ENCODE results near the gene HCN3. TPM values are rescaled to one million over a fixed set of nuclear protein-coding genes. Genes with fewer than 3 reads are reported as not detected.

HCN3 gene
- total and polyA plus RNA-seq, 2 of the 13 experiments (the other 11 are each of a cell fraction or from before 2014, with no cell fraction given): 2.4 to 10.2 TPM

DNA sequence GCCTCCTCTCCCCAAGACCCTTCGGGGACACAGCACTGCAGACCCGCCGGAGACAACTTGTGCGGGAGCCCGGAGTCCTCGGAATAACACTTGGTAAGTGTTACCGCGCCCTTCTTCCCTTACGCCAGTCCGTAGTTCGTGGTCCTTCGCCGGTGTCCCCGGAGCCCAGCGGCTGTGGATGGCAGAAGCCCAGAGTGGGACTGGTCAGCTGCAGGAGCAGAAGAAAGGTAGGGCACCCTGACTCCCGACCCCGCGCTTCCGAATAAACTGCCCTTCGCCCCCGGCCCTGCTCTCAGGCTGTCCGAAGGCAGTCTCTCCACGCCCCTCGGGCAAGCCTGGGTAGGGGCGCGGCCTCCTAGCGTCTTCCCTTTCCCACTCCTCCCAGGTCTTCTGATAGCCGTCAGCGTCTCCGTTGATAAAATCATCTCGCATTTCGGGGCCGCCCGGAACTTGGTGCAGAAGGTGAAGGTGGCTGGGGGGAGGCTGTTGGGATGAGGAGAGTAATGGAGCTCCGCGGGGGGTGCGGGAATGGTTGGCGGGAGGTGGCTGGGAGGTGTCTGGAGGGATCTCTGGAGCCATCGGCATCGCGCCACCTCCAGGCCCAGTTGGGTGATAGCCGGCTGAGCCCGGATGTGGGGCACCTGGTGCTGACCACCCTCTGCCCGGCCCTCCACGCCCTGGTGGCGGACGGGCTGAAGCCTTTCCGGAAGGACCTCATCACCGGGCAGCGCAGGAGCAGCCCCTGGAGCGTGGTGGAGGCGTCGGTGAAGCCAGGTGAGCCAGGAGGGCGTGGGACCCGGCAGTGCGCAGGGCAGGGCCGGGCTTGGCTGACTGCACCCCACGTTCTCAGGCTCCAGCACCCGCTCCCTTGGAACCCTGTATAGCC, 47.7 kb downstream of the HCN3 start (continued):
- TF ChIP-seq, protein P1, sequence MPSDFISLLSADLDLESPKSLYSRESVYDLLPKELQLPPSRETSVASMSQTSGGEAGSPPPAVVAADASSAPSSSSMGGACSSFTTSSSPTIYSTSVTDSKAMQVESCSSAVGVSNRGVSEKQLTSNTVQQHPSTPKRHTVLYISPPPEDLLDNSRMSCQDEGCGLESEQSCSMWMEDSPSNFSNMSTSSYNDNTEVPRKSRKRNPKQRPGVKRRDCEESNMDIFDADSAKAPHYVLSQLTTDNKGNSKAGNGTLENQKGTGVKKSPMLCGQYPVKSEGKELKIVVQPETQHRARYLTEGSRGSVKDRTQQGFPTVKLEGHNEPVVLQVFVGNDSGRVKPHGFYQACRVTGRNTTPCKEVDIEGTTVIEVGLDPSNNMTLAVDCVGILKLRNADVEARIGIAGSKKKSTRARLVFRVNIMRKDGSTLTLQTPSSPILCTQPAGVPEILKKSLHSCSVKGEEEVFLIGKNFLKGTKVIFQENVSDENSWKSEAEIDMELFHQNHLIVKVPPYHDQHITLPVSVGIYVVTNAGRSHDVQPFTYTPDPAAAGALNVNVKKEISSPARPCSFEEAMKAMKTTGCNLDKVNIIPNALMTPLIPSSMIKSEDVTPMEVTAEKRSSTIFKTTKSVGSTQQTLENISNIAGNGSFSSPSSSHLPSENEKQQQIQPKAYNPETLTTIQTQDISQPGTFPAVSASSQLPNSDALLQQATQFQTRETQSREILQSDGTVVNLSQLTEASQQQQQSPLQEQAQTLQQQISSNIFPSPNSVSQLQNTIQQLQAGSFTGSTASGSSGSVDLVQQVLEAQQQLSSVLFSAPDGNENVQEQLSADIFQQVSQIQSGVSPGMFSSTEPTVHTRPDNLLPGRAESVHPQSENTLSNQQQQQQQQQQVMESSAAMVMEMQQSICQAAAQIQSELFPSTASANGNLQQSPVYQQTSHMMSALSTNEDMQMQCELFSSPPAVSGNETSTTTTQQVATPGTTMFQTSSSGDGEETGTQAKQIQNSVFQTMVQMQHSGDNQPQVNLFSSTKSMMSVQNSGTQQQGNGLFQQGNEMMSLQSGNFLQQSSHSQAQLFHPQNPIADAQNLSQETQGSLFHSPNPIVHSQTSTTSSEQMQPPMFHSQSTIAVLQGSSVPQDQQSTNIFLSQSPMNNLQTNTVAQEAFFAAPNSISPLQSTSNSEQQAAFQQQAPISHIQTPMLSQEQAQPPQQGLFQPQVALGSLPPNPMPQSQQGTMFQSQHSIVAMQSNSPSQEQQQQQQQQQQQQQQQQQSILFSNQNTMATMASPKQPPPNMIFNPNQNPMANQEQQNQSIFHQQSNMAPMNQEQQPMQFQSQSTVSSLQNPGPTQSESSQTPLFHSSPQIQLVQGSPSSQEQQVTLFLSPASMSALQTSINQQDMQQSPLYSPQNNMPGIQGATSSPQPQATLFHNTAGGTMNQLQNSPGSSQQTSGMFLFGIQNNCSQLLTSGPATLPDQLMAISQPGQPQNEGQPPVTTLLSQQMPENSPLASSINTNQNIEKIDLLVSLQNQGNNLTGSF (CRISPR knock-in tag; IDR thresholded peaks at IDR 0.05): no peak
- TF ChIP-seq TCF7L2 (IDR thresholded peaks at IDR 0.05; ENCODE audit: low read depth, low read length): no peak
- TF ChIP-seq SNAPC2 (CRISPR knock-in tag; IDR thresholded peaks at IDR 0.05): no peak
- TF ChIP-seq, protein P2, sequence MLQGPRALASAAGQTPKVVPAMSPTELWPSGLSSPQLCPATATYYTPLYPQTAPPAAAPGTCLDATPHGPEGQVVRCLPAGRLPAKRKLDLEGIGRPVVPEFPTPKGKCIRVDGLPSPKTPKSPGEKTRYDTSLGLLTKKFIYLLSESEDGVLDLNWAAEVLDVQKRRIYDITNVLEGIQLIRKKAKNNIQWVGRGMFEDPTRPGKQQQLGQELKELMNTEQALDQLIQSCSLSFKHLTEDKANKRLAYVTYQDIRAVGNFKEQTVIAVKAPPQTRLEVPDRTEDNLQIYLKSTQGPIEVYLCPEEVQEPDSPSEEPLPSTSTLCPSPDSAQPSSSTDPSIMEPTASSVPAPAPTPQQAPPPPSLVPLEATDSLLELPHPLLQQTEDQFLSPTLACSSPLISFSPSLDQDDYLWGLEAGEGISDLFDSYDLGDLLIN (CRISPR knock-in tag; IDR thresholded peaks at IDR 0.05; ENCODE audit: borderline replicate concordance): no peak
- TF ChIP-seq ZNF530 (CRISPR knock-in tag; IDR thresholded peaks at IDR 0.05; ENCODE audit: low read depth): no peak
- TF ChIP-seq SP1 (IDR thresholded peaks at IDR 0.05): no peak
- TF ChIP-seq SP1 (CRISPR knock-in tag; IDR thresholded peaks at IDR 0.05): no peak
- TF ChIP-seq, protein P3, sequence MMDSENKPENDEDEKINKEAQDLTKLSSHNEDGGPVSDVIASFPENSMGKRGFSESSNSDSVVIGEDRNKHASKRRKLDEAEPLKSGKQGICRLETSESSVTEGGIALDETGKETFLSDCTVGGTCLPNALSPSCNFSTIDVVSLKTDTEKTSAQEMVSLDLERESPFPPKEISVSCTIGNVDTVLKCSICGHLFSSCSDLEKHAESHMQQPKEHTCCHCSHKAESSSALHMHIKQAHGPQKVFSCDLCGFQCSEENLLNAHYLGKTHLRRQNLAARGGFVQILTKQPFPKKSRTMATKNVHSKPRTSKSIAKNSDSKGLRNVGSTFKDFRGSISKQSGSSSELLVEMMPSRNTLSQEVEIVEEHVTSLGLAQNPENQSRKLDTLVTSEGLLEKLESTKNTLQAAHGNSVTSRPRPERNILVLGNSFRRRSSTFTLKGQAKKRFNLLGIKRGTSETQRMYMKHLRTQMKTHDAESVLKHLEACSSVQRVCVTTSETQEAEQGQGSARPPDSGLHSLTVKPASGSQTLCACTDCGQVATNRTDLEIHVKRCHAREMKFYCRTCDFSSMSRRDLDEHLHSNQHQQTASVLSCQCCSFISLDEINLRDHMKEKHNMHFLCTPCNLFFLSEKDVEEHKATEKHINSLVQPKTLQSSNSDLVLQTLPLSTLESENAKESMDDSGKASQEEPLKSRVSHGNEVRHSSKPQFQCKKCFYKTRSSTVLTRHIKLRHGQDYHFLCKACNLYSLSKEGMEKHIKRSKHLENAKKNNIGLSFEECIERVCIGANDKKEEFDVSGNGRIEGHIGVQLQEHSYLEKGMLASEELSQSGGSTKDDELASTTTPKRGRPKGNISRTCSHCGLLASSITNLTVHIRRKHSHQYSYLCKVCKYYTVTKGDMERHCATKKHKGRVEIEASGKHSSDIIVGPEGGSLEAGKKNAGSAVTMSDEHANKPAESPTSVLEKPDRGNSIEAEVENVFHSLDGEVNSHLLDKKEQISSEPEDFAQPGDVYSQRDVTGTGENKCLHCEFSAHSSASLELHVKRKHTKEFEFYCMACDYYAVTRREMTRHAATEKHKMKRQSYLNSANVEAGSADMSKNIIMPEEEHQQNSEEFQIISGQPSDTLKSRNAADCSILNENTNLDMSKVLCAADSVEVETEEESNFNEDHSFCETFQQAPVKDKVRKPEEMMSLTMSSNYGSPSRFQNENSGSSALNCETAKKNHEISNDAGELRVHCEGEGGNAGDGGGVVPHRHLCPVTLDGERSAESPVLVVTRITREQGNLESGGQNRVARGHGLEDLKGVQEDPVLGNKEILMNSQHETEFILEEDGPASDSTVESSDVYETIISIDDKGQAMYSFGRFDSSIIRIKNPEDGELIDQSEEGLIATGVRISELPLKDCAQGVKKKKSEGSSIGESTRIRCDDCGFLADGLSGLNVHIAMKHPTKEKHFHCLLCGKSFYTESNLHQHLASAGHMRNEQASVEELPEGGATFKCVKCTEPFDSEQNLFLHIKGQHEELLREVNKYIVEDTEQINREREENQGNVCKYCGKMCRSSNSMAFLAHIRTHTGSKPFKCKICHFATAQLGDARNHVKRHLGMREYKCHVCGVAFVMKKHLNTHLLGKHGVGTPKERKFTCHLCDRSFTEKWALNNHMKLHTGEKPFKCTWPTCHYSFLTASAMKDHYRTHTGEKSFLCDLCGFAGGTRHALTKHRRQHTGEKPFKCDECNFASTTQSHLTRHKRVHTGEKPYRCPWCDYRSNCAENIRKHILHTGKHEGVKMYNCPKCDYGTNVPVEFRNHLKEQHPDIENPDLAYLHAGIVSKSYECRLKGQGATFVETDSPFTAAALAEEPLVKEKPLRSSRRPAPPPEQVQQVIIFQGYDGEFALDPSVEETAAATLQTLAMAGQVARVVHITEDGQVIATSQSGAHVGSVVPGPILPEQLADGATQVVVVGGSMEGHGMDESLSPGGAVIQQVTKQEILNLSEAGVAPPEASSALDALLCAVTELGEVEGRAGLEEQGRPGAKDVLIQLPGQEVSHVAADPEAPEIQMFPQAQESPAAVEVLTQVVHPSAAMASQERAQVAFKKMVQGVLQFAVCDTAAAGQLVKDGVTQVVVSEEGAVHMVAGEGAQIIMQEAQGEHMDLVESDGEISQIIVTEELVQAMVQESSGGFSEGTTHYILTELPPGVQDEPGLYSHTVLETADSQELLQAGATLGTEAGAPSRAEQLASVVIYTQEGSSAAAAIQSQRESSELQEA (CRISPR knock-in tag; IDR thresholded peaks at IDR 0.05; ENCODE audit: not compliant biosample characterization): no peak
